HCT116 (cell line): ENCODE results near the gene IL18RAP. TPM values are rescaled to one million over a fixed set of nuclear protein-coding genes. Genes with fewer than 3 reads are reported as not detected.

ENCODE experiments used
- ATAC-seq: fragments of 200-7000 bp; cut with Tn5 transposase; 2 replicates; pipeline ENCODE4 v1.9.1; 2020; ENCODE audit warnings: mild to moderate bottlenecking, moderate library complexity
- BruUV-seq: library from RNA; stranded (reverse); fragments of 400-500 nt; replicated peaks from 2 replicates; lab custom pipeline; 2021; lab: Mats Ljungman, UMichigan
- CTCF ChIA-PET: fragments of 300-600 bp; sonication (Branson Sonifier 250); formaldehyde crosslinking; loops from one replicate; lab custom pipeline; 2021; ENCODE audit warnings: antibody characterized with exemption; lab: Charles Lee
- POLR2A ChIA-PET: fragments of 300-600, 350-600 bp; sonication (Branson Sonifier 250); formaldehyde crosslinking; loops from one replicate; lab custom pipeline; 2021; ENCODE audit warnings: antibody characterized with exemption; lab: Charles Lee
- RAD21 ChIA-PET, 2 experiments: fragments of 300-600 bp; sonication (Branson Sonifier 250); formaldehyde crosslinking; loops; one replicate each; lab custom pipeline; 2023; ENCODE audit warnings: low total read pairs in 2 of 2; ENCODE audit not compliant: uncharacterized antibody in 2 of 2, unreplicated experiment in 2 of 2, low non-redundant PET in 1 of 2; lab: Charles Lee
- DNase-seq: peaks from one replicate; pipeline ENCODE4 v3.0.0-alpha.2; 2010; ENCODE audit warnings: low read depth, low spot score
- H2AFZ ChIP-seq: fragments of 200-600 bp; shearing (Covaris generic), sonication (generic); 2 replicates; pipeline ENCODE4 v1.6.1; 2017; ENCODE audit warnings: low read depth, mixed run types, mixed read lengths, antibody characterized with exemption, low read length; ENCODE audit not compliant: poor library complexity, severe bottlenecking
- H3K27ac ChIP-seq: 2 replicates; pipeline ENCODE4 v1.5.1; 2012; ENCODE audit warnings: low read depth, low read length
- H3K27me3 ChIP-seq: fragments of 200-600 bp; sonication (generic); 2 replicates; pipeline ENCODE4 v1.6.1; 2016; ENCODE audit warnings: mixed run types, low read length, mixed read lengths; ENCODE audit not compliant: insufficient read depth
- H3K36me3 ChIP-seq, 2 experiments: fragments of 200-500 bp in 1 of 2; fragments of 200-600 bp in 1 of 2; sonication (Bioruptor generic) in 1 of 2; sonication (generic) in 1 of 2; 2 replicates each; pipeline versions ENCODE4 v1.5.1 to v1.6.1; 2014 to 2016; ENCODE audit warnings: low read length in 2 of 2, inconsistent platforms in 1 of 2, mixed read lengths in 1 of 2, mixed run types in 1 of 2; ENCODE audit not compliant: insufficient read depth in 2 of 2, control insufficient read depth in 1 of 2
- H3K4me1 ChIP-seq, 2 experiments: fragments of 200-600 bp in 1 of 2; sonication (generic) in 1 of 2; 2 replicates each; pipeline versions ENCODE4 v1.5.1 to v1.6.1; 2012 to 2017; ENCODE audit warnings: low read length in 2 of 2, inconsistent platforms in 1 of 2, mild to moderate bottlenecking in 1 of 2, mixed read lengths in 1 of 2, mixed run types in 1 of 2, moderate library complexity in 1 of 2; ENCODE audit not compliant: insufficient read depth in 2 of 2, control insufficient read depth in 1 of 2
- H3K4me2 ChIP-seq: fragments of 200-600 bp; sonication (generic); 2 replicates; pipeline ENCODE4 v1.6.1; 2017; ENCODE audit warnings: mixed run types, low read length, mixed read lengths
- H3K4me3 ChIP-seq, 2 experiments: fragments of 200-600 bp in 1 of 2; sonication (generic) in 1 of 2; replicated peaks in 1 of 2; 2 replicates each; pipeline ENCODE4 v1.5.1; 2011 to 2016; ENCODE audit warnings: low read length in 2 of 2, control low read depth in 1 of 2, low read depth in 1 of 2, mild to moderate bottlenecking in 1 of 2, mixed read lengths in 1 of 2, mixed run types in 1 of 2
- H3K79me2 ChIP-seq: fragments of 200-600 bp; sonication (generic); 2 replicates; pipeline ENCODE4 v1.6.1; 2017; ENCODE audit warnings: mild to moderate bottlenecking, mixed run types, low read length, moderate library complexity, mixed read lengths; ENCODE audit not compliant: insufficient read depth
- H3K9ac ChIP-seq: fragments of 200-600 bp; sonication (generic); 2 replicates; pipeline ENCODE4 v1.6.1; 2016; ENCODE audit warnings: low read length, mixed read lengths
- H3K9me2 ChIP-seq: fragments of 200-600 bp; sonication (generic), shearing (Covaris generic); 2 replicates; pipeline ENCODE4 v1.6.1; 2017; ENCODE audit warnings: mixed run types, mild to moderate bottlenecking, moderate library complexity; ENCODE audit not compliant: insufficient read depth
- H3K9me3 ChIP-seq, 2 experiments: fragments of 200-500 bp in 1 of 2; fragments of 200-600 bp in 1 of 2; sonication (Bioruptor generic) in 1 of 2; sonication (generic) in 1 of 2; 2 replicates each; pipeline ENCODE4 v1.6.1; 2014 to 2017; ENCODE audit warnings: low read length in 2 of 2, mixed read lengths in 2 of 2, inconsistent platforms in 1 of 2, low read depth in 1 of 2, mild to moderate bottlenecking in 1 of 2, mixed run types in 1 of 2, moderate library complexity in 1 of 2; ENCODE audit not compliant: control insufficient read depth in 1 of 2, insufficient read depth in 1 of 2
- H4K20me1 ChIP-seq: fragments of 200-600 bp; sonication (generic), shearing (Covaris generic); 2 replicates; pipeline ENCODE4 v1.6.1; 2017; ENCODE audit warnings: mixed run types, mild to moderate bottlenecking, moderate library complexity; ENCODE audit not compliant: insufficient read depth
- CEBPB ChIP-seq: IDR thresholded peaks from 2 replicates; pipeline ENCODE4 v1.6.1; 2012; ENCODE audit warnings: low read depth
- EGR1 ChIP-seq: IDR thresholded peaks from 2 replicates; pipeline ENCODE4 v1.6.1; 2012; ENCODE audit warnings: low read depth
- EZH2 ChIP-seq: fragments of 200-600 bp; sonication (generic); IDR thresholded peaks from 2 replicates; pipeline ENCODE4 v1.6.1; 2017; ENCODE audit warnings: antibody characterized with exemption, mixed run types
- FOSL1 ChIP-seq: IDR thresholded peaks from 2 replicates; pipeline ENCODE4 v1.6.1; 2012; ENCODE audit warnings: low read depth
- JUND ChIP-seq: IDR thresholded peaks from 2 replicates; pipeline ENCODE4 v1.6.1; 2012
- MAX ChIP-seq: IDR thresholded peaks from 2 replicates; pipeline ENCODE4 v1.6.1; 2012
- POLR2AphosphoS5 ChIP-seq: IDR thresholded peaks from 2 replicates; pipeline ENCODE4 v1.6.1; 2011; ENCODE audit warnings: mild to moderate bottlenecking, low read depth, low read length, moderate library complexity
- REST ChIP-seq: IDR thresholded peaks from 2 replicates; pipeline ENCODE4 v1.6.1; 2012; ENCODE audit warnings: low read depth
- intact Hi-C: fragments of 100-400 bp; cut with micrococcal nuclease; formaldehyde crosslinking; loops from 2 replicates; pipeline ENCODE4 v1.10.0; 2022
- total RNA-seq: library from RNA; stranded (reverse); gene quantifications from one replicate; pipeline ENCODE4 v1.2.1, GENCODE V29; 2021; ENCODE audit not compliant: unreplicated experiment
- TF ChIP-seq, protein P1 (sequence below): IDR thresholded peaks from 2 replicates; pipeline ENCODE4 v1.6.1; 2012

IL18RAP gene
- total RNA-seq, 1 experiment from 2014 or later, result not detected

- no peak for TF ChIP-seq CEBPB
- TF ChIP-seq EGR1, result no peak
- no peak for TF ChIP-seq REST
- TF ChIP-seq EZH2, result no peak
- no peak for TF ChIP-seq JUND
- no peak for TF ChIP-seq FOSL1
- TF ChIP-seq POLR2AphosphoS5, result no peak
These were observed 38.2 kb downstream of the IL18RAP start (continued) for GRCh38 chr2:102461188-102461587.

DNA sequence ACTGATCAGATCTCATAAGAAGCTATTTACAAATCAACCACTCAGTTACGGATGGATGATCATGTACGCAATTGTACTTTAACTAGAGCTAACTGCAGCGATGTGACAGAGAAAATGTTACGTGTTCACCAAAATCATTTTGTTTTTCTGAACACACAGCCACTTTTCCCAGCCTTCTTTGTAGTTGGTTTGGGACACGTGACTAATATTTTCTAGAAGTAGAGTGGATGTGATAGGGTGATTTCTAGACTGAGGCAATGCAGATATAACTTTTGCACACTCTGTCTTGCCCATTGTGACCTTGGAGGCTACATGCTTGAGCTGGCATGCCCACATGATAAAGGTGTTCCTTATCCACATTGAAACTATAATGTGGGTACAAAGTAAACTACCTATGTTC lies 40.2 kb downstream of the IL18RAP start:
- Histone ChIP-seq H4K20me1 (no peaks in the 10 kb centered on the region), H3K4me1 (no peaks in the 10 kb centered on the region), H3K4me2 (no peak overlapping the region), H3K27ac (no peak overlapping the region), H3K9me3 (no peaks in the 10 kb centered on the region), H3K9ac (no peak overlapping the region), H3K27me3 (no peaks in the 10 kb centered on the region), H2AFZ (no peak overlapping the region), H3K79me2 (no peaks in the 10 kb centered on the region), H3K9me2 (no peaks in the 10 kb centered on the region), H3K4me3 (no peak overlapping the region), H3K36me3 (no peaks in the 10 kb centered on the region)
- no peak for TF ChIP-seq EGR1
- TF ChIP-seq, protein P1, sequence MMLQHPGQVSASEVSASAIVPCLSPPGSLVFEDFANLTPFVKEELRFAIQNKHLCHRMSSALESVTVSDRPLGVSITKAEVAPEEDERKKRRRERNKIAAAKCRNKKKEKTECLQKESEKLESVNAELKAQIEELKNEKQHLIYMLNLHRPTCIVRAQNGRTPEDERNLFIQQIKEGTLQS, result no peak
- TF ChIP-seq MAX, result no peak
- ChIA-PET RAD21 (no interaction called here), POLR2A (no interaction called here), CTCF (no interaction called here)
- no TSS peak for BruUV-seq
- intact Hi-C loops, result no loop called here
- no peak for ATAC-seq
- DNase-seq, result no peak
